ACC112 (cell line): ENCODE data around the gene FSCN2.
A peak's percentile ranks its signal among the peaks of the same experiment; 100 is the strongest.

Experiments
- H2AFZ ChIP-seq: fragments of 200-600 bp; sonication (generic); one replicate; pipeline ENCODE4 v1.6.0; 2017; ENCODE audit warnings: antibody characterized with exemption, low read length; ENCODE audit not compliant: unreplicated experiment
- H3K27ac ChIP-seq: fragments of 200-600 bp; sonication (generic); 2 replicates; pipeline ENCODE4 v1.5.1; 2014; ENCODE audit warnings: low read depth, mild to moderate bottlenecking, antibody characterized with exemption, low read length, moderate library complexity
- H3K27me3 ChIP-seq: fragments of 200-600 bp; sonication (generic); 2 replicates; pipeline ENCODE4 v1.6.1; 2014; ENCODE audit warnings: mild to moderate bottlenecking, antibody characterized with exemption, low read length, moderate library complexity, mixed read lengths; ENCODE audit not compliant: insufficient read depth
- H3K36me3 ChIP-seq: fragments of 200-600 bp; sonication (generic); 2 replicates; pipeline ENCODE4 v1.6.1; 2016; ENCODE audit warnings: mild to moderate bottlenecking, antibody characterized with exemption, low read length, moderate library complexity, mixed read lengths; ENCODE audit not compliant: insufficient read depth
- H3K4me1 ChIP-seq: fragments of 200-600 bp; sonication (generic); one replicate; pipeline ENCODE4 v1.6.1; 2016; ENCODE audit warnings: low read length, mixed read lengths; ENCODE audit not compliant: insufficient read depth, unreplicated experiment, control insufficient read depth
- H3K4me3 ChIP-seq: fragments of 200-600 bp; sonication (generic); 2 replicates; pipeline ENCODE4 v1.5.1; 2014; ENCODE audit warnings: mild to moderate bottlenecking, low read depth, low read length
- H3K79me2 ChIP-seq: fragments of 200-600 bp; sonication (generic); one replicate; pipeline ENCODE4 v1.6.0; 2016; ENCODE audit warnings: low read length; ENCODE audit not compliant: control insufficient read depth, unreplicated experiment, insufficient read depth

Gene FSCN2, protein sequence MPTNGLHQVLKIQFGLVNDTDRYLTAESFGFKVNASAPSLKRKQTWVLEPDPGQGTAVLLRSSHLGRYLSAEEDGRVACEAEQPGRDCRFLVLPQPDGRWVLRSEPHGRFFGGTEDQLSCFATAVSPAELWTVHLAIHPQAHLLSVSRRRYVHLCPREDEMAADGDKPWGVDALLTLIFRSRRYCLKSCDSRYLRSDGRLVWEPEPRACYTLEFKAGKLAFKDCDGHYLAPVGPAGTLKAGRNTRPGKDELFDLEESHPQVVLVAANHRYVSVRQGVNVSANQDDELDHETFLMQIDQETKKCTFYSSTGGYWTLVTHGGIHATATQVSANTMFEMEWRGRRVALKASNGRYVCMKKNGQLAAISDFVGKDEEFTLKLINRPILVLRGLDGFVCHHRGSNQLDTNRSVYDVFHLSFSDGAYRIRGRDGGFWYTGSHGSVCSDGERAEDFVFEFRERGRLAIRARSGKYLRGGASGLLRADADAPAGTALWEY

DNA sequence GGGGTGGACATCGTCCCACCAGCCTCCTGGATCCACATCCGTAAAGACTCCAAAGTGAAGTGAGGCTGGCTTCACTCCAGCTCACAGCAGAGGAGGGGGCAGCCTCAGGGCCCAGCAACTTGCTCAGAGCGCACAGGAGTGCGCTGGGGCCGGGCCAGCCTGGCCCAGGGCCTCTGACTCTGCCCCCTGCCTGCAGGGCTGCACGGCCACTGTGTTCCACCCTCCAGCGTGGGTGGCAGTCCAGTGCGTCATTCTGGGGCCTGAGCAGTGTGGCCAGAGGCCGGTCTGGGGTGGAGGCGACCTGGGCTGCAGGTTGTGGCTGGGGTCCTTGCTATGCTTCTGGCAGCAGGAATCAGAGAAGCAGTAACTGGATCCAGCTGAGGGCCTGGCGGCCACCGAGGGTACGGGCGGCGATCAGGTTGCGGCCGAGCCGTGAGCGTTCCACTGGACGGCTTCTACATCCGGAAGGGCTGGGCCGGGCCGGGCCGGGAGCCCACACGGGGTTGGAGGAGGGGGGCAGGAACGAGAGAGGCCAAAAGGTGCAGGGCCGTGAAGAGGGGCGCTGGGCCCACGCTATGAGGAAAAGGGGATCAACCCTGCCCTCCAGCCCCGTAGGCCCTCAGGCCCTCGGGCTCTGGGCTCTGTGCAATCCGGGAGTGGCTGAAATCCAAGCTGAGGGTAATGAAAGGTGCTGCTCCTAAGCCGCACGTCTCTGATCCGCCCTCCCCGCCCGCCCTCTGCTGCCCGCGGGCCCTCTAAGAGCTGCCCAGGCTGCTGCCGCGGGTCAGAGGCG, at the start of gene FSCN2:
TSS of gene FSCN2 (plus strand) at position 787 of the 793 bp plus-strand sequence. CDS start 155 bp downstream, outside the sequence.
- H3K4me1 ChIP-seq, result peaks cover 8% of the 10 kb centered on the region
- 0 out of 2 replicates have a peak, but pooled peaks cover 3% of the 10 kb centered on the region for H3K27me3 ChIP-seq
- H3K4me3 ChIP-seq, result no peak within 1 kb of the TSS
- H2AFZ ChIP-seq, result no peak within 1 kb of the TSS
- H3K79me2 ChIP-seq, result no peaks in the 10 kb centered on the region
- H3K36me3 ChIP-seq, result no peaks in the 10 kb centered on the region
- no peak within 1 kb of the TSS for H3K27ac ChIP-seq

DNA sequence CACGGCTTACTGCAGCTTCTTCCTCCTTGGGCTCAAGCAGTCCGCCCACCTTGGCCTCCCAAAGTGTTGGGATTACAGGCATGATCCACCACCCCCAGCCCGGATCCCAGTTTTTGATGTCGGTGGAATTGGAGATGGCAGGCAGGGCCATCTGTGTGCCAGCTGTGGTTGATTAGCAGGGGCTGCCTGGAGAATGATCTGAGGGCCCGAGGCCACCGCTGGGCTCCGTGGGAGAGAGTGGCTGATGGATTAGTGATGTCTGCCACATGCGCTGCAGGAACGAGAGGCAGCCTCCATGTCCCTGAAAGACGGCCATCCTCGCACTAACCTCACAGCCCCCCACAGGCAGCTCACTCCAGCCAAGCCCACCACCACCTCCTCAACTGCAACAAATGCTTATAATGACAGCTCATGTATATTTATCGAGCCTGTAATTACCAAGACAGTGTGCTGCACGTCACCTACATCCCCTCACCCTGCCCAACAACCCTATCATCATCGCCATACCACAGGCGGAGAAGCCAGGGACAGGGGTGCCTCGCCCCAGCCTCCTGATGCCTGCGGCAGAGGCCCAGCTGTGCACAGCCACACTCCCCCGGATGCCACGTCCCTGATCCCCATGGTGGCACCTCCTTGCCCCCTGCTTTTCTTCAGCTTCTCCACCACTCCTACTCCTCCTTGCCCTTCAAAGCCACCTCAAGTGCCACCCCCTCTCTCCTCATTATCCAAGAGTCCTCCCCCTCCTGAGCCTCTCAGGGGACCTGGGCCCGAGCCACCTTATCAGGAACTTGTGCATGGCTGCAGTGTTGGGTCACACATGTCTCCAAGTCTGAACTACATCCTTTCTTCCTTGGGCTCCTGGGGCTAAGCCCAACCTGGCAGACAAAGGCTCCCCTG, 48.8 kb upstream of the FSCN2 start:
- H3K27me3 ChIP-seq, result no peaks in the 10 kb centered on the region
- H3K27ac ChIP-seq, result no peak overlapping the region
- no peaks in the 10 kb centered on the region for H3K36me3 ChIP-seq
- H2AFZ ChIP-seq, result no peak overlapping the region
- no peak overlapping the region for H3K4me3 ChIP-seq
- peaks cover 18% of the 10 kb centered on the region for H3K4me1 ChIP-seq
- no peaks in the 10 kb centered on the region for H3K79me2 ChIP-seq

DNA sequence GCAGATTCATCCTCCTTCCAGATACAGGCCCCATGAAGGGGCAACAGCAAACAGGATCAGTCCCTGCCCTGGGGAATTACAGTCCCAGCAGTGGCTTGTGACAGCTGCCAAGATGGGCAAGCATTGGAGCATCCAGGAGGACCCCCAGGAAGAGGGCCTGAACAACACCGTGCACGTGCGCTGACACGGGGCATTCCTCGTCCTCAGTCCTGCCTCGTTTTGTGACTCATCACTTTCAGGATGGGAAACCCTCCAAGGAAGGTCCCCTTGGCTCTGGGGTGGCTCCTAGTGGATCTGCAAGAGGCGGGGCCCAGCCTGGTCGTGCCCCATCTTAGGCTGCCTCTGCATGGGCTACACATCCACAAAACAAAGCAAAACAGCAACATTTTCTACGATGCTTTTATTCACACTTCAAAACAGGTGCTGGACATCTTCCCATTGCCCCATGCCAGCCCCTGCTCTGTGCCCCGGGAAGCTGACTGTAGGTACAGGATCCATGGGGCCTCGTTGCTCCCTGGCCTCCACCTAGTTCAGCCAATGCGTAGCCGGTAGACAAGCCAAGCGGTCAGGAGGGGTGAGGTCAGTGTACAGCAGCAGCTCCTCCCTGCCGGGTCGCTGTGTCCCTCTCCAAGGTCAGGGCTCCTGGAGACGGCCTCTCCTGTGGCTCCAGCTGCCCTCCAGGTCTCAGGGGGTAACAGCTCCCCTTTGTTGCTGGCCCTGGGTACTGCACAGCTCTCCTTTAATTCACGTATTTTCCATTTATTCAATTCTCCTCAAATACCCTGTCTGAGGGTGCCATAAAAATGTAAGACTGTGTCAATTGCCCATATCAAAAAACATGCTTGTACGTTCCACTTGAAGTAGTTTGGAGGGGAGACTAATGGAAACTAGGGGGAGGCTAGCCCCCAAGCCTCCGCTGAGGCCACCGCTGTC, 47.8 kb upstream of the FSCN2 start:
- no peaks in the 10 kb centered on the region for H3K79me2 ChIP-seq
- H3K36me3 ChIP-seq, result no peaks in the 10 kb centered on the region
- peak overlapping the region; percentile 75 for H3K4me3 ChIP-seq
- H3K27me3 ChIP-seq, result no peaks in the 10 kb centered on the region
- no peak overlapping the region for H3K27ac ChIP-seq
- peak overlapping the region; percentile 62 for H2AFZ ChIP-seq
- H3K4me1 ChIP-seq, result peaks cover 18% of the 10 kb centered on the region

DNA sequence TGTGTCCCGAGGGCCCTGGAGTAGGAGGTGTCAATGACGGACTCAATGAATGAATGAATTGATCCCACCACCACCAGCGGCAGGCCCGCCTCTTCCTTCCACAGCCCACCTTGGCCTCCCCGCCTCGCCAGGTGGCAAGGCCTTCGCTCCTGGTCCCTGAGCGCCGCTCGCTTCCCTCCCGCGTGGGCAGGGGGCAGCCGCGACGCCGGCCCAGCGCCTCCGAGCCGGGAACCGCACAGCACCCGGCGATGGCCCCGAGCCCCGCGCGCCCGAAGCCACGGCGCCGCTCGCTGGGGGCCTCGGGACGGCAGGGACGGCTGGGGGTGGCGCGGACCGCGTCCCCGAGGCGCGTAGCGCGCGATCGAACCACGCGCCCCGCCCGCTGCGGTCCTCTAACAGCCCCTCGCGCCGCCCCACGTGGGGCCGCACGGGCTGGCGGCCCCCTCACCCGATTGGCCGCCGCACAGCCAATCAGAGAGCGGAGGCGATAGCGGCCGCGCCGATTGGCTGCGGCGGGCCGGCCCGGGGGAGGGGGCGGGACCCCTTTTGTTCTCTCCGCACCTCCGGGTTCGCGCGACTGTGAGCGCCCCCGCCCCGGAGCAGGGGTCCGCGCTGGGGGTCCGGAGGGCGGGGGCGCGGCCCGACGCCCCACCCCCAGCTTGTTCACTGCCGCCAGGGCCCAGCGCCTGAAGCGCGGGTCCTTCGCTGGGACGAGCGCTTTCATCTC, 46.9 kb upstream of the FSCN2 start:
- no peaks in the 10 kb centered on the region for H3K79me2 ChIP-seq
- peak overlapping the region; percentile 62 for H2AFZ ChIP-seq
- no peak overlapping the region for H3K27ac ChIP-seq
- no peaks in the 10 kb centered on the region for H3K27me3 ChIP-seq
- H3K4me3 ChIP-seq, result peak overlapping the region; percentile 75
- H3K4me1 ChIP-seq, result peaks cover 18% of the 10 kb centered on the region
- H3K36me3 ChIP-seq, result no peaks in the 10 kb centered on the region

DNA sequence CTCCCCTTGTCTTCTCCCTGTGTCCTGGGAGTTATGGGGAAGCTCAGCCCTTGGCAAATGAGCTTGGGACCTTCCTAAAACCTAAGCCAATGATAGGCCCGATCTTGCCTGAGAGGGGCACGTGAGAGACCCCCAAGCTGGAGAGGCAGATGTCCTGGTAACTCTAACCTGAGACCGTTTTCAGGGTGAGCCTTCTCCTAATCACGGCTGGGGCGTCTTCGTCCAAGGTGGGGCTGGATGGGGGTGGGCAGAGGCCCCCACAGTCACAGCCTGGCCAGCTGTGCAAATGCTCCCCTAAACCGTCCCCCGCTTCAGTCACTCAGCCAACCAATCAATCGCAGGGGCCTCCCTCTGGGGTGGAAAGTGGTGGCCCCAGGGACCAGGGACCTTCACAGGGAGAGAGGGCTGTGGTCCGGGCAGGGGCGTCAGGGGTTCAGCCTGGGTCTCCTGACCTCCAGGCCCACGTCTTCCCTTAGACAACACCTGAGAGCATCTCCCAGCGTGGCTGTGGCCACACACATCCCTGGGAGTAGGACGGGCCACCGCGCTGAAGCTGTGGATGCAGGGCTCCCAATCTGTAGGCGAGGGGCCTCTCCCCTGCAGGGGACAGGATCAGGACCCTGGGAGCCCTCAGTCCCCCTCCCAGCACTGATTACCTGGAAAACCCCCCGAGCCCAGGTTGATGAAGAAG, 46.2 kb upstream of the FSCN2 start:
- Histone ChIP-seq H3K27me3 (no peaks in the 10 kb centered on the region), H3K79me2 (no peaks in the 10 kb centered on the region), H3K27ac (no peak overlapping the region), H3K36me3 (no peaks in the 10 kb centered on the region), H3K4me1 (peaks cover 18% of the 10 kb centered on the region), H3K4me3 (peak overlapping the region; percentile 75), H2AFZ (peak overlapping the region; percentile 30)

DNA sequence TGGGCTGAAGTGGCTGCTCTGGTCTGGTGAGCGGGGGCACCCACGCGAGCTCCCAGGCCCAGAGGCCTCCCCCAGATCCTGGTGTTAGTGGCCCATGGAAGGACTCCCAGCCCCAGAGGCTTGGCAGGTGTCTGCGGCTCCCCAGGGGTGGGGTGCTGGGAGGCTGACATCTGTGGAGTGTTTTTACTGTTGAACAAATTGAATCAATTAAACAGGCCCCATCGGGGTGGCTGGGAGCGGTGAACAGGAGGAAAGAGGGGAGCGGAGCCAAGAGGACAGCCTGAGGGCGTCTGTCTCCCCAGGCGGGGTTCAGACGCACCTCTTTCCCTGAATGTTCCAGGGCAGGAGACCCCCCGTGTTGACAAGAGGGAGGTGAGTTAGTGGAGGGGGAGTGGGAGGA, 45.5 kb upstream of the FSCN2 start:
- no peak overlapping the region for H3K27ac ChIP-seq
- H3K36me3 ChIP-seq, result no peaks in the 10 kb centered on the region
- H3K4me3 ChIP-seq, result no peak overlapping the region
- H2AFZ ChIP-seq, result no peak overlapping the region
- no peaks in the 10 kb centered on the region for H3K27me3 ChIP-seq
- no peaks in the 10 kb centered on the region for H3K79me2 ChIP-seq
- H3K4me1 ChIP-seq, result peaks cover 18% of the 10 kb centered on the region

DNA sequence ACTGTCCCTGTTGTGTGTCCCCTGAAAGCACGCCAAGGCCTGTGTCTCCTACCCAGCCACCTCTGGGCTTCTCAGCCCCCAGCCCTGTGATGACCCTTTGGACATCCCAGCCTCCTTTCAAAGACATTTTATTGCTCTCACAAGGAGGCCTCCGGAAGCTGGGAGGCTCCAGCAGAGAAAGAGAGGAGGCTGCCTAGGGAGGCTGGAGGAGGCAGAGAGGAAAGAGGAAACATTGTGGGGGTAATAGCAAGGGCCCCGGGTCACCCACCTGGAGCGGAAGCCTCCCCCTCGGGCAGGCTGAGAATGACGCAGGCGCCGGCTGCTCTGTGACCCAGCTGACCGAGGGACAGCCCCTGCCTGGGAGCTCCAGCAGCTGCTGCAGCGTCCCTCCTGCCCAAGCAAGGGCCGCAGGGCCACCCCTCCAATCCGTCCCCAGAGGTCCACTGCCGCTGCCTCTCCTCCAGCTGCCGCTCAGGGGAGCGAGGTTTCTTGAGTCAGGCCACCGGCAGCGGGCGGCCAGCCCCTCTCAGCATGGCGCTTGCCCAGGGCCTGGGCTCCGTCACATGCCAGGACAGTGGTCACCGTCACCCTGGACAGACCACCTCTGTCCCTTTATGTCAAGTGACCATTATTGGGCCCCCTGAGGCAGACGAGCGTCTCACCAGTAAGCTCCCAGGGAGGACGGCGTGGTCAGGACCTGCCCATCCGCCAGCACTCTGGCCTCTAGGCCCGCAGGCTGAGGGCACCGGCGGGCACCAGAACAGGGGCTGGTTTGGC, 44.9 kb upstream of the FSCN2 start:
- no peaks in the 10 kb centered on the region for H3K36me3 ChIP-seq
- H3K79me2 ChIP-seq, result no peaks in the 10 kb centered on the region
- no peak overlapping the region; the same call in 1 of the 2 replicates for H3K4me3 ChIP-seq
- no peak overlapping the region for H2AFZ ChIP-seq
- H3K4me1 ChIP-seq, result peaks cover 18% of the 10 kb centered on the region
- no peaks in the 10 kb centered on the region for H3K27me3 ChIP-seq
- H3K27ac ChIP-seq, result no peak overlapping the region

DNA sequence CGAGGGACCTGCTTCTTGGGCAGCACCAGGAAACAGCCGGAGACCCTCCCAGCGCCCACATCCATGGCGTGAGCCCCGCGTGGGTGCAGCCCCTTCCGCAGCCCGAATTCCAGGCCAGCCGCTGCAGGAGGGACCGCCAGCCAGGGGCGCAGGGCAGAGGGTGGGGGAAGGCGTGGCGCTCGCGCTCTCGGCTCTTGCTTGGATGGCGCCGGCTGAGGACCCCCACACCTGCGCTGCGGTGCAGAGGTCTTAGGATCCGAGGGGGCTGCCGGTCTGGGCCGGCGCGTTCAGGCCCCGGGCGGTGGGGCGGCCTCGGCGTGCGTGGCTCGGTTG, 44.3 kb upstream of the FSCN2 start:
- Histone ChIP-seq H3K4me3 (peak overlapping the region; percentile 72), H2AFZ (peak overlapping the region; percentile 18), H3K36me3 (no peaks in the 10 kb centered on the region), H3K4me1 (peaks cover 18% of the 10 kb centered on the region), H3K27me3 (no peaks in the 10 kb centered on the region), H3K27ac (no peak overlapping the region), H3K79me2 (no peaks in the 10 kb centered on the region)
